Effector memory CD4-positive, alpha-beta T cell (primary cell): ENCODE results near the gene CDK4.
A peak's percentile ranks its signal among the peaks of the same experiment; 100 is the strongest.

Experiments
- DNase-seq, 3 donors: peaks; one replicate each; pipeline ENCODE4 v3.0.0-alpha.2; 2020
- H3K27ac ChIP-seq: 2 replicates; pipeline ENCODE4 v1.7.0; 2013; ENCODE audit warnings: mild to moderate bottlenecking, low read length, moderate library complexity; ENCODE audit not compliant: insufficient read depth, poor library complexity, severe bottlenecking
- H3K27me3 ChIP-seq: replicated peaks from 2 replicates; pipeline ENCODE4 v1.7.0; 2013; ENCODE audit warnings: mild to moderate bottlenecking, low read length; ENCODE audit not compliant: insufficient read depth, control insufficient read depth, poor library complexity, severe bottlenecking
- H3K36me3 ChIP-seq: 2 replicates; pipeline ENCODE4 v1.7.0; 2013; ENCODE audit warnings: mild to moderate bottlenecking, low read length, moderate library complexity; ENCODE audit not compliant: control insufficient read depth, insufficient read depth
- H3K4me1 ChIP-seq: 2 replicates; pipeline ENCODE4 v1.7.0; 2013; ENCODE audit warnings: low read length, mild to moderate bottlenecking; ENCODE audit not compliant: control insufficient read depth, insufficient read depth, poor library complexity, severe bottlenecking
- H3K4me3 ChIP-seq: 2 replicates; pipeline ENCODE4 v1.7.0; 2013; ENCODE audit warnings: low read length, low read depth, mild to moderate bottlenecking; ENCODE audit not compliant: insufficient read depth, poor library complexity, severe bottlenecking
- H3K9me3 ChIP-seq: 2 replicates; pipeline ENCODE4 v1.7.0; 2013; ENCODE audit warnings: mild to moderate bottlenecking, low read length, moderate library complexity; ENCODE audit not compliant: control insufficient read depth

The CDK4 gene

DNA sequence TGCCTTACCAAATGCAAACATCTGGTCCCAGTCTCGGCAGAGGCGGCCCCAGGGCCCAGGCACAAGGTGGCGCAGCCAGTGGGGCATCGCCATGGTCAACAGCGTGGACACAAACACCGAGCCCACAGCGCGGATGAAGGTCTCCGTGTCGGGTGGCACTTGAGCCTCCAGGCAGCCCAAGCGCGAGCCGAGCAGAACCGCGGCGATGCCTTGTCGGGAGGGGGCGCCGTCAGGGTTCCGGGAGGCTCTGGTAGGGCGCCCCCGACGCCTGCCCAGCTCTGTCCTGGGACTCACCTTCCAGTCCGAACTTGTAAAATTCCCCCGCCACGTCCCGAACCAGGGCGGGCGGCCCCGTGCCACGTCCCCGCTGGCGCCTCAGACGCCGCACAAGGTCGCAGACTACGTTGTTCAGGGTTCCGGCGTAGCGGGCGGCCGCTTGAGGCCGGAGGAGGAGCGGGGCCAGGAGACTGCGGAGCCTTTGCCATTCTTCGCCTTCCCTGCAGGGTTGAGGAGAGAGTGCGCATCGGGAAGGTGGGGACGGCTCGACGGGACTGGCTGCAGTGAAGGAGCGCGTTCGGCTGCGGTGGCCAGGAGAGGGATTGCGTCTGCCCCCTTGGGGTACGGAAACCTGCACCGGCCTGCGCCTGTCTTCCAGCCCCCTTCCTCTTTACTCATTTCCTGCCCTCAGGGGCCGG, 13.0 kb upstream of the CDK4 start:
- Histone ChIP-seq H3K4me3 (peak overlapping the region; percentile 68), H3K27me3 (peaks cover 19% of the 10 kb centered on the region), H3K27ac (peak overlapping the region; percentile 7), H3K9me3 (no peaks in the 10 kb centered on the region), H3K36me3 (peaks cover 3% of the 10 kb centered on the region), H3K4me1 (peaks cover 29% of the 10 kb centered on the region)
- peak in 1 of 3 donors; percentile 13 for DNase-seq

DNA sequence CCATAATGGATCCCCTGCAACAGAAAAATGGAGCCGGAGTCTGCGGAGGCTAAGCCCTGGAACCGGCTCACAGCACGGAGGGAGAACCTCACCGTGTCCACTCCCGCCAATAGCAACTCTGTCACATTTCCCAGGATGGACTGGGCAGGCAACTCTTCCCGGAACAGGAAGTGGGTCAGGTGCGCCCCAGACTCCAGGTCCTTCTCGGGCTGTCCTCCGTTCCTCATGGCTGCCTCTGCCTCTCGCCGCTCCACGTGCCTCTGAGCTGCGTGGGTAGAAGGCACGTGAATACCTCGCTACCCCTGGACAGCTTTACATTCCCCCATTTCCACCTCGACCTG, 12.5 kb upstream of the CDK4 start:
- Histone ChIP-seq H3K27me3 (peaks cover 19% of the 10 kb centered on the region), H3K9me3 (no peaks in the 10 kb centered on the region), H3K4me1 (peaks cover 29% of the 10 kb centered on the region), H3K4me3 (peak overlapping the region; percentile 68), H3K27ac (peak overlapping the region; percentile 7), H3K36me3 (peaks cover 1% of the 10 kb centered on the region)
- no peak for DNase-seq

DNA sequence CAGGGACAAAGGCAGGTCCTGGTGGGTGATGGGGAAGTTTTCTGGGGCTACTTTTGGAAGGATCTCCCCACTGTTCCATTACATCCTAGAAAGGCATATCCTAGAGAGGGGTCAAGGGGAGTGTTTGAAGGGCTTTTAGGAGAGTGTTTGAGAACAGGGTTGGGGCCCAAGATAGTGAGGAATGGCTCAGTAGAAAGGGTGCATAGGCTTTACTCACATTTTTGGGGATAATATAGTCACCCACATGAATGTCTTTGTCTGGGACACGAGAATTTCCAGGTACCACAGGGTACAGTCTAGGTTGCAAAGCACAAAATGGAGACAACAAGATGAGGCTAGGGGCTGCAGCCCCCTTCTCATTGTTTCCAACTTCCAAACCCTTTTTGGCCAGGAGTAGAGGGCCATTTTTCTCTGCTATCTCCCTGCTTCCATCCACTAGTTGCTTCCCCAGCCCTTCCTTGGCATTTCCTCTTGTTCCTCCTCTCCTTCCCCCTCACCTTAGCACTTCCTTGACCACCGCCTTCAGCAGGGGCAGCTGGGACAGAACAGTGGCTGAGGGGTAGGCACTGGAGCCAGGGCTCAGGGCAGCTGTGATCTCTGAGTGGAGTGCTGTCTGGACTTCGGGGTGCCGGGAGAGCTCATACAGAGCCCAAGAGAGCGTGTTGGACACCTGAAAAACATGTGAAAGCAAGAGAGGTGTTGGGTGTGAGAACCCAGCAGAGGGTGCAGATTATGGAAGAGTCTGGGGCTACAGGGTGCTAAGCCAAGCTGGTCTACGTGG, 12.0 kb upstream of the CDK4 start:
- Histone ChIP-seq H3K4me1 (peaks cover 29% of the 10 kb centered on the region), H3K36me3 (peaks cover 1% of the 10 kb centered on the region), H3K4me3 (peak overlapping the region; percentile 68), H3K27me3 (peaks cover 19% of the 10 kb centered on the region), H3K9me3 (no peaks in the 10 kb centered on the region), H3K27ac (no peak overlapping the region)
- no peak for DNase-seq

DNA sequence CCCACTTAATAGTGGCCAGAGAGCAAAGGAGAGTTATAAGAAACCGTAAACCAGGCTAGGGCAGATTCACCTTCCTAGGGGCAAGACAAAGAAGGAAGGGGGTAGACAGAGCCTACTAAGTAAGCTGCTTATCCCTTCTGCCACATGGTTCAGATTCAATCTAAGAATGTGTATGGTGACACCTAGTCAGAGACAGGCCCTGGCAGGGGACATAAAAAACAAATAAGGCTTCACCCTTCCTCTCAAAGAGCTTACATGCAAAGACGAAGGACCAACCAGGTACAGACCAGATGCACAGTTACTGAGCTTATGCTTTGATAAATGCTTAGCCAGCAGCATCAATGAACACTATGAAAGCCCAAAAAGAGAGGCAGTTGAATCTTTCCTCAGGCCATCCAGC, 10.4 kb upstream of the CDK4 start:
- Histone ChIP-seq H3K9me3 (no peaks in the 10 kb centered on the region), H3K36me3 (peaks cover 16% of the 10 kb centered on the region), H3K4me1 (peaks cover 29% of the 10 kb centered on the region), H3K4me3 (no peak overlapping the region), H3K27ac (no peak overlapping the region), H3K27me3 (peaks cover 19% of the 10 kb centered on the region)
- no peak for DNase-seq

DNA sequence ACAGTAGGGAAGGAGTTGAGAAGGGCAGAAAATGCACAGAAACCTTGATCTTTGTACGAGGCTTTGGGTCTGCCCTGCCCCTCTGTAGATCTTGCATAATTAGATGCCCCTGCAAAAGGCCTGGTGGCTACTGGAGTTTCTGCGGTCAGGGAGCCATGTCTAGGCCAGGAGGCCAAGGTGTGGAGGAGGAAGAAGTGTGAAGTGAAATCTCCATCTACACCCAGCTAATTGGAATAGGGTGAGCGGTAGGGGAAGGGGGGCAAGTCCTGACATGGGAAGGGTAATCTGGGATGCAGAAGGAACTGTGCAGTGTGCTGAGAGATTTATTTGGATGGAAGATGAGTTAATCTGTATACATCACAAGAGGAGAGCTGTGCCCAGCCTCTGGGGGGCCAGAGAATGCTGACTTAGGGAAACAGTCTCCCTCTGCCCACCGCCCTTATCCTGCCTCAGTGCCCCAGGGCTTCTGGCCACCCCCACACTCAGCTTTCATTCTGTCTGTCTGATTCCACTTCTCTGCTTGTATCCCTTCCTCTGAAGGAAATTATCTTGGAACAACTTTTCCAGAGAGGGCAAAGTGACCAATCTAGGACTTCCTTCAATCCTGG, 9.4 kb upstream of the CDK4 start:
- no peak for DNase-seq
- Histone ChIP-seq H3K27ac (no peak overlapping the region), H3K36me3 (peaks cover 16% of the 10 kb centered on the region), H3K9me3 (no peaks in the 10 kb centered on the region), H3K4me3 (no peak overlapping the region), H3K27me3 (peaks cover 13% of the 10 kb centered on the region), H3K4me1 (peaks cover 30% of the 10 kb centered on the region)

DNA sequence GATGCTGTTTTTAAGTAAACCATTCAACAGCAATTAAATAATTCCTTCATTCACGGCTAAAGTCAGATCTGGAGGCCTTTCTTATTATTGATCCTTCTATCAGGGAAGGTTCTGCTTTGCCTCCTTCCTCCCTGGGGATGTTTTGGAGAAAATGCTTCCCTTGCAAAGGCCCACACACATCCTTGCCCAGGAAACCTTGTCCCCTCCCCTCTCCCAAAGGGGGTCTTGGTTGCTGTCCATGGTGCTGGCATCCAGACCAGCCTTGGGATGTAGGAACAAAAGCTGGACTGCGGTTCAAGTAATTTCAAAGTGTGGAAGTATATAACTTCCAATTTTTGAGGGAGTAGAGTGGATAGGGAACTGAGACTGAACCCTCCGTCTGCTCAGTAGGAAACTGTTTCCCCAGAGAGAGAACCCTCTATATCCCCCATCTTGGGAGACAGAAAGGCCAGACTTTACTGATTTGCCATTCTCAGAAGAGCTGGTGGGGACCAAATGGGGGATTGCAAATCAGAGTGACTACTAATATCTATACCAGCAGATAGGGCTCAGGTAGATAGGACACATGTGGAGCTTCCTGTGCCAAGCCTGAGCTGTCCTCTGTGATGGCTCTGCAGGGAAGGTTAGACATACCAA, 8.4 kb upstream of the CDK4 start:
- no peak overlapping the region for H3K4me3 ChIP-seq
- peaks cover 5% of the 10 kb centered on the region for H3K27me3 ChIP-seq
- no peak for DNase-seq
- no peaks in the 10 kb centered on the region for H3K9me3 ChIP-seq
- peaks cover 16% of the 10 kb centered on the region for H3K36me3 ChIP-seq
- H3K4me1 ChIP-seq, result peaks cover 28% of the 10 kb centered on the region
- no peak overlapping the region for H3K27ac ChIP-seq

DNA sequence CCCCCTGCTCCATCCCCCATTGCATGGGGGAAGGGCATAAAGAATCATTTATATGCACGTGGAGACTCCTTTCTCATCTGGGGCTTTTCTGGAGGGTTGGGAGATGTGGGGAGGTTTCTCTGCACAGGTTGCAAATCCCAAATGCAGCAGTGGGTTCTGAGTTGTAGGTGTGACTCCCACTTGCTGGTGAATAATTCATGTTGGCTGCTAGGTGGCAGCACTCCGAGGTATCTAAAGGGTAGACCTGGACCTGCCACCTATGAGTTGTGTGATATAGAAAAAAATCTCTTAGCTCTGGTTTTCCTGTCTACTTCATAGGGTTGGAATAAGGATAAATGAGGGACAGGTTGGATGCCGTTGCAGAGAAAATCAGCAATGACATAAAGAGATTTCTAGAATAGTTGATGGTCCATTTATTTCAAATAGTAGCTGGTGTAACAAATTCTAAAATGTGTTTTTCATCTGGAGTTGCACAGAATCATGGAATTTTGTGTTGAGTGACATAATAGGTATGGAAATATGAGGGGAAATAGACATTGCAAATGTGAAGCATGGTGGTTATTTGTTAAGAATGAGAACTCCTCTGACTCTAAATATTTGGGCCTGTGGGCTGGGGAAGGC, 7.4 kb upstream of the CDK4 start:
- Histone ChIP-seq H3K27me3 (peaks cover 4% of the 10 kb centered on the region), H3K4me1 (peaks cover 21% of the 10 kb centered on the region), H3K27ac (no peak overlapping the region), H3K4me3 (no peak overlapping the region), H3K9me3 (no peaks in the 10 kb centered on the region), H3K36me3 (peaks cover 16% of the 10 kb centered on the region)
- no peak for DNase-seq

DNA sequence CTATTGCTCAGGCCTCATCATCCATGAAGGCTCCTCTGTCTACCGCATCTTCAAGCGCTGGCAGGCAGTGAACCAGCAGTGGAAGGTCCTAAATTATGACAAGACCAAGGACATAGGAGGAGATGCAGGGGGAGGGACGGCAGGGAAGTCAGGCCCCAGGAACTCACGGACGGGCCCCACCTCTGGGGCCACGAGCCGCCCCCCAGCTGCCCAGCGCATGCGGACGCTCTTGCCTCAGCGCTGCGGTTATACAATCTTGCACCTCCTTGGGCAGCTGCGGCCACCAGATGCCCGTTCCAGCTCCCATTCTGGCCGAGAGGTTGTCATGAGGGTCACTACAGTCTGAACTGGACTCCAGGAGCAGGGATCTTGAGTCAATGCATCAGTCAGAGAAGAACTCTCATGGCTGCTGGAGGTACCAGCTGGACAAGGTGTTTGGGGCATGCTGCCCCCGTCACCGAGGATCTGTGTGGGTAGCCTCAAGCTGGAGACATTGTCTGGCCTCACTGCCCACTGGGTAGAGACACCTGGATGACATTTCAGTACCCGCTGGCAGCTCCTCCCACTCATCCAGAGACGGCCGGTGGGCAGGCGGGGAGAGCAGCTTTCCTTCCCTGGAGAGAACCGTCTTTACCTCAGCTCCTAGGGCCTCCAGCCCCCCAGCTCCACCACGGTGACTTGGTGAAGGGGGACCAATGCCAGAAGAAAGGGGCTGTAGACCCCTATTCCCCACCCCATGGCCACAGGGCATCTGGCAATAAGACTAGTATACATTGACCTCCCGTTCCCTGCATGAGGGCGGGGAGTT, 6.6 kb upstream of the CDK4 start:
- peaks cover 16% of the 10 kb centered on the region for H3K36me3 ChIP-seq
- no peaks in the 10 kb centered on the region for H3K9me3 ChIP-seq
- DNase-seq, result no peak
- no peak overlapping the region for H3K4me3 ChIP-seq
- H3K4me1 ChIP-seq, result peaks cover 25% of the 10 kb centered on the region
- H3K27ac ChIP-seq, result no peak overlapping the region
- no peaks in the 10 kb centered on the region for H3K27me3 ChIP-seq

DNA sequence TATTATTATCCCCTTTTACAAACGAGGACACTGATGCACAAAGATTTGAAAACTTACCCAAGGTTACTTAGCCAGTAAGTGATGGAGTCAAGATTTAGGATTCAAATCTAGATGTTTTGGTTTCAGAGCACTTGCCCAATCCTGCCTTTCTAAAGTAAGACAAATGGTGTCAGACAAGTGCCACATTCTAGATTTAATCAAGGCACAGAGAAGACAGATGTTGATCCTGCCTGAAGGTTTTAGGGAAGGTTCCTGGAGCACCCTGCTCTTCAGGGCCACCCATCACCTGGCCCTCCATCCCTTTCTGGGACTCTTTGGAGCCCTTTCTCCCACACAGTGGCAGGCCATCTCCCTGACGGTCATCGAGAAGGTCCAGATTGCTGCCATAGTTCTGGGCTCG, 5.7 kb upstream of the CDK4 start:
- H3K4me3 ChIP-seq, result no peak overlapping the region
- H3K27me3 ChIP-seq, result no peaks in the 10 kb centered on the region
- peaks cover 16% of the 10 kb centered on the region for H3K36me3 ChIP-seq
- no peaks in the 10 kb centered on the region for H3K9me3 ChIP-seq
- H3K27ac ChIP-seq, result no peak overlapping the region
- peaks cover 28% of the 10 kb centered on the region for H3K4me1 ChIP-seq
- no peak for DNase-seq
